GM12878 (cell line): ENCODE measurements around the gene MAGEA2B.
"Not testable (repeated sequence)": the region's sequence is repeated elsewhere in the genome, so short reads cannot be mapped to it uniquely, and the experiment has no call there.

Experiments
- CREB1 ChIP-seq: IDR thresholded peaks from 2 replicates; pipeline ENCODE4 v1.6.1; 2012; ENCODE audit warnings: low read depth, mild to moderate bottlenecking, inconsistent platforms
- DPF2 ChIP-seq: fragments of 450-650 bp; IDR thresholded peaks from 2 replicates; pipeline ENCODE4 v1.6.1; 2017; ENCODE audit warnings: mild to moderate bottlenecking
- E2F8 ChIP-seq: fragments of 450-650 bp; IDR thresholded peaks from 2 replicates; pipeline ENCODE4 v1.6.1; 2018; ENCODE audit warnings: mild to moderate bottlenecking, low read depth, moderate library complexity; ENCODE audit not compliant: partially characterized antibody
- PAX8 ChIP-seq: fragments of 450-650 bp; IDR thresholded peaks from 2 replicates; pipeline ENCODE4 v1.6.1; 2017; ENCODE audit warnings: mild to moderate bottlenecking, moderate library complexity
- POLR2A ChIP-seq: IDR thresholded peaks from 2 replicates; pipeline ENCODE4 v1.6.1; 2011; ENCODE audit warnings: low read depth, mild to moderate bottlenecking, low read length
- POLR2AphosphoS5 ChIP-seq: IDR thresholded peaks from 2 replicates; pipeline ENCODE4 v1.6.1; 2011; ENCODE audit warnings: mild to moderate bottlenecking, low read length, inconsistent platforms
- RCOR1 ChIP-seq: conservative IDR thresholded peaks from 2 replicates; pipeline ENCODE4 v1.6.1; 2012; ENCODE audit warnings: low read depth, low read length, improper control_type of control experiment
- SMC3 ChIP-seq: IDR thresholded peaks from 2 replicates; pipeline ENCODE4 v1.6.1; 2011; ENCODE audit warnings: low read length, improper control_type of control experiment, borderline replicate concordance
- SREBF2 ChIP-seq: IDR thresholded peaks from 2 replicates; pipeline ENCODE4 v1.6.1; 2012; ENCODE audit warnings: mild to moderate bottlenecking, low read length
- SUZ12 ChIP-seq: fragments of 200-600 bp; sonication (generic); IDR thresholded peaks from one replicate; pipeline ENCODE4 v1.6.1; 2018; ENCODE audit warnings: antibody characterized with exemption, mild to moderate bottlenecking; ENCODE audit not compliant: unreplicated experiment
- ZZZ3 ChIP-seq: IDR thresholded peaks from 2 replicates; pipeline ENCODE4 v1.6.1; 2011; ENCODE audit warnings: low read depth; ENCODE audit not compliant: control insufficient read depth, insufficient read length
- TF ChIP-seq, protein P1 (sequence below), 3 experiments: IDR thresholded peaks in 2 of 3; conservative IDR thresholded peaks in 1 of 3; 2 replicates each; pipeline ENCODE4 v1.5.1; 2011; ENCODE audit warnings: low read depth in 3 of 3, low read length in 3 of 3, mild to moderate bottlenecking in 3 of 3, control low read depth in 2 of 3, moderate library complexity in 2 of 3, inconsistent platforms in 1 of 3, mixed read lengths in 1 of 3; ENCODE audit not compliant: control insufficient read depth in 2 of 3, insufficient read depth in 1 of 3; ENCODE audit errors: extremely low read depth in 1 of 3

DNA sequence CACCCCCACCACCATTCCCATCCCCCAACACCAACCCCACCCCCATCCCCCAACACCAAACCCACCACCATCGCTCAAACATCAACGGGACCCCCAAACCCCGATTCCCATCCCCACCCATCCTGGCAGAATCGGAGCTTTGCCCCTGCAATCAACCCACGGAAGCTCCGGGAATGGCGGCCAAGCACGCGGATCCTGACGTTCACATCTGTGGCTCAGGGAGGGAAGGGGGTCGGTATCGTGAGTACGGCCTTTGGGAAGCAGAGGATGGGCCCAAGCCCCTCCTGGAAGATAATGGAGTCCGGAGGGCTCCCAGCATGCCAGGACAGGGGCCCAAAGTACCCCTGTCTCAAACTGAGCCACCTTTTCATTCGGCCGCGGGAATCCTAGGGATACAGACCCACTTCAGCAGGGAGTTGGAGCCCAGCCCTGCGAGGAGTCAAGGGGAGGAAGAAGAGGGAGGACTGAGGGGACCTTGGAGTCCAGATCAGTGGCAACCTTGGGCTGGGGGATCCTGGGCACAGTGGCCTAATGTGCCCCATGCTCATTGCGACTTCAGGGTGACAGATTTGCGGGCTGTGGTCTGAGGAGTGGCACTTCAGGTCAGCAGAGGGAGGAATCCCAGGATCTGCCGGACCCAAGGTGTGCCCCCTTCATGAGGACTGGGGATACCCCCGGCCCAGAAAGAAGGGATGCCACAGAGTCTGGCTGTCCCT is 19.9 kb downstream of the MAGEA2B start:
- TF ChIP-seq RCOR1, CREB1, SUZ12, POLR2AphosphoS5, POLR2A, ZZZ3, E2F8, SMC3, DPF2, PAX8, SREBF2: not testable (repeated sequence)
- TF ChIP-seq, protein P1, sequence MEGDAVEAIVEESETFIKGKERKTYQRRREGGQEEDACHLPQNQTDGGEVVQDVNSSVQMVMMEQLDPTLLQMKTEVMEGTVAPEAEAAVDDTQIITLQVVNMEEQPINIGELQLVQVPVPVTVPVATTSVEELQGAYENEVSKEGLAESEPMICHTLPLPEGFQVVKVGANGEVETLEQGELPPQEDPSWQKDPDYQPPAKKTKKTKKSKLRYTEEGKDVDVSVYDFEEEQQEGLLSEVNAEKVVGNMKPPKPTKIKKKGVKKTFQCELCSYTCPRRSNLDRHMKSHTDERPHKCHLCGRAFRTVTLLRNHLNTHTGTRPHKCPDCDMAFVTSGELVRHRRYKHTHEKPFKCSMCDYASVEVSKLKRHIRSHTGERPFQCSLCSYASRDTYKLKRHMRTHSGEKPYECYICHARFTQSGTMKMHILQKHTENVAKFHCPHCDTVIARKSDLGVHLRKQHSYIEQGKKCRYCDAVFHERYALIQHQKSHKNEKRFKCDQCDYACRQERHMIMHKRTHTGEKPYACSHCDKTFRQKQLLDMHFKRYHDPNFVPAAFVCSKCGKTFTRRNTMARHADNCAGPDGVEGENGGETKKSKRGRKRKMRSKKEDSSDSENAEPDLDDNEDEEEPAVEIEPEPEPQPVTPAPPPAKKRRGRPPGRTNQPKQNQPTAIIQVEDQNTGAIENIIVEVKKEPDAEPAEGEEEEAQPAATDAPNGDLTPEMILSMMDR (IDR thresholded peaks at IDR 0.05 in 2 of 3, conservative IDR thresholded peaks at IDR 0.05 in 1 of 3; ENCODE audit: control insufficient read depth in 2 of 3, extremely low read depth in 1 of 3, insufficient read depth in 1 of 3, low read depth in 3 of 3, low read length in 3 of 3) = not testable (repeated sequence)
